Measurements from ENCODE around the gene GLRX3.

GRCh38 chr10:130218936-130219335 lies 82.7 kb downstream of the GLRX3 start:
- no peak for TF ChIP-seq CTCF (IDR thresholded peaks at IDR 0.05; ENCODE audit: borderline replicate concordance, extremely low read depth, low read length, poor library complexity, severe bottlenecking)
- TF ChIP-seq EZH2 (IDR thresholded peaks at IDR 0.05; ENCODE audit: borderline replicate concordance, low read depth, low read length, severe bottlenecking): no peak
